Measurements from ENCODE around the gene IGIP. TPM values are rescaled to one million over a fixed set of nuclear protein-coding genes. Genes with fewer than 3 reads are reported as not detected.

Gene IGIP
- total and polyA plus RNA-seq, 2 of the 8 experiments (the other 6 are each of a cell fraction or from before 2014, with no cell fraction given), result 0.32 to 0.69 TPM

- Histone ChIP-seq H2BK20ac (ENCODE audit: low read length) (no peak overlapping the region), H3K23ac (ENCODE audit: insufficient read length) (no peak overlapping the region), H2BK5ac (ENCODE audit: low read depth, low read length) (no peak overlapping the region), H2BK120ac (replicated peaks; ENCODE audit: low read depth, low read length) (no peak overlapping the region), H4K5ac (ENCODE audit: insufficient read length, low read depth, low read length) (no peak overlapping the region), H3K14ac (ENCODE audit: insufficient read length) (no peak overlapping the region), H3K79me2 (ENCODE audit: control insufficient read depth in 1 of 2, insufficient read depth in 2 of 2, low read length in 2 of 2) (no peaks in the 10 kb centered on the region), H3K23me2 (ENCODE audit: low read depth, low read length) (no peaks in the 10 kb centered on the region), H3K18ac (ENCODE audit: extremely low read depth, low read length) (no peak overlapping the region), H3K9ac (replicated peaks in 1 of 4; ENCODE audit: extremely low read depth in 1 of 4, low read depth in 3 of 4, low read length in 3 of 4) (no peak overlapping the region), H3K4me1 (replicated peaks in 1 of 4; ENCODE audit: control insufficient read depth in 3 of 4, insufficient read depth in 4 of 4, low read length in 3 of 4) (no peaks in the 10 kb centered on the region), H3K4me3 (ENCODE audit: extremely low read depth in 1 of 4, insufficient read depth in 2 of 4, low read depth in 3 of 4, low read length in 4 of 4) (no peak overlapping the region), H3K36me3 (ENCODE audit: control insufficient read depth in 2 of 4, insufficient read depth in 4 of 4, low read length in 3 of 4) (no peaks in the 10 kb centered on the region), H4K8ac (ENCODE audit: extremely low read depth, insufficient read depth, low read length) (no peak overlapping the region), H4K20me1 (replicated peaks in 1 of 2; ENCODE audit: control insufficient read depth in 1 of 2, insufficient read depth in 2 of 2, low read length in 2 of 2) (no peaks in the 10 kb centered on the region), H2BK15ac (ENCODE audit: low read length) (no peak overlapping the region), H4K91ac (replicated peaks; ENCODE audit: insufficient read length, low read length) (no peak overlapping the region), H2AK5ac (ENCODE audit: low read depth, low read length) (no peak overlapping the region), H3K4me2 (ENCODE audit: insufficient read depth in 1 of 2, low read depth in 2 of 2, low read length in 2 of 2) (no peak overlapping the region), H3K9me3 (ENCODE audit: insufficient read depth in 2 of 2, low read depth in 1 of 2, low read length in 1 of 2) (no peaks in the 10 kb centered on the region), H3K4ac (replicated peaks; ENCODE audit: insufficient read length, low read depth, low read length) (no peak overlapping the region), H2BK12ac (ENCODE audit: low read depth, low read length) (no peak overlapping the region), H2AFZ (ENCODE audit: low read length) (no peak overlapping the region), H3K27me3 (replicated peaks in 1 of 4; ENCODE audit: control insufficient read depth in 3 of 4, extremely low read depth in 1 of 4, insufficient read depth in 3 of 4, low read length in 3 of 4) (no peaks in the 10 kb centered on the region), H3K27ac (ENCODE audit: low read depth, low read length) (no peak overlapping the region), H3K79me1 (ENCODE audit: low read depth, low read length) (no peaks in the 10 kb centered on the region), H3K56ac (replicated peaks; ENCODE audit: insufficient read length, low read depth, low read length) (no peak overlapping the region)
- FAIRE-seq (no peak), DNase-seq (ENCODE audit: low read depth in 1 of 2, low spot score in 2 of 2) (no peak)
- TF ChIP-seq CBX8 (IDR thresholded peaks at IDR 0.05; ENCODE audit: borderline replicate concordance, low read depth, low read length), result no peak
- TF ChIP-seq CEBPB (IDR thresholded peaks at IDR 0.05; ENCODE audit: low read depth, low read length), result no peak
- TF ChIP-seq KDM5A (IDR thresholded peaks at IDR 0.05; ENCODE audit: low read length), result no peak
- TF ChIP-seq E2F6 (IDR thresholded peaks at IDR 0.05), result no peak
- 85% methylated on average over 5 of the region's 5 CpGs; no CpG with 5 or more reads in 1 of the 2 experiments for WGBS, 2 experiments (ENCODE audit: extremely low coverage in 1 of 2, insufficient coverage in 1 of 2, insufficient read length in 1 of 2, insufficient replicate concordance in 2 of 2, low coverage in 1 of 2, low lambda C conversion rate in 2 of 2, missing lambda C conversion rate in 1 of 2)
- CTCF ChIA-PET (ENCODE audit: partially characterized antibody), result interaction anchor here (0.5 to 1.5 kb wide), 5 partner anchors 10 to 878 kb away, joined by 3 to 6 read pairs (median 3); no protein-coding TSS in a partner anchor
- POLR2A ChIA-PET (ENCODE audit: partially characterized antibody), result no interaction called here
Observed at GRCh38 chr5:140162781-140163180, 37.0 kb downstream of the IGIP start.

All from H1 (cell line).